ENCODE data around the gene NVL. TPM values are rescaled to one million over a fixed set of nuclear protein-coding genes. Genes with fewer than 3 reads are reported as not detected.
A peak's percentile ranks its signal among the peaks of the same experiment; 100 is the strongest.
"Not testable (repeated sequence)": the region's sequence is repeated elsewhere in the genome, so short reads cannot be mapped to it uniquely, and the experiment has no call there.

NVL gene
- total RNA-seq, 1 experiment from 2014 or later: 81.5 TPM

- no peaks in the 10 kb centered on the region for H3K27me3 Mint-ChIP-seq (ENCODE audit: insufficient read depth, unreplicated experiment)
- ChIA-PET POLR2A (interaction anchor here (0.5 to 2.4 kb wide), 5 partner anchors 9 to 1102 kb away, joined by 3 to 11 read pairs (median 5); partner anchors contain the start of genes CNIH4 and NVL), CTCF (interaction anchor here (0.6 to 1.9 kb wide), 7 partner anchors 8 to 583 kb away, joined by 3 to 12 read pairs (median 4); partner anchors contain the start of gene NVL)
- peaks cover 5% of the 10 kb centered on the region for H3K4me1 Mint-ChIP-seq (ENCODE audit: insufficient read depth, unreplicated experiment)
- peaks cover 38% of the 10 kb centered on the region for H3K9me3 Mint-ChIP-seq (ENCODE audit: unreplicated experiment)
- no peak overlapping the region for H3K4me3 Mint-ChIP-seq (ENCODE audit: unreplicated experiment)
- no TSS peak for BruUV-seq (replicated peaks)
- H3K27ac Mint-ChIP-seq (ENCODE audit: low read depth, unreplicated experiment): no peak overlapping the region
- H3K36me3 Mint-ChIP-seq (ENCODE audit: insufficient read depth, unreplicated experiment): no peaks in the 10 kb centered on the region
- TF ChIP-seq CTCF (IDR thresholded peaks at IDR 0.05; ENCODE audit: unreplicated experiment): no peak
- DNase-seq (ENCODE audit: unreplicated experiment): peak; percentile 34
- intact Hi-C loops (cut with micrococcal nuclease): no loop called here
Observed at GRCh38 chr1:224343679-224344078, 13.7 kb upstream of the NVL start.

GRCh38 chr1:224340453-224341384, 10.7 kb upstream of the NVL start:
- BruUV-seq (replicated peaks); H3K36me3 Mint-ChIP-seq (ENCODE audit: insufficient read depth, unreplicated experiment); intact Hi-C loops (cut with micrococcal nuclease); H3K27ac Mint-ChIP-seq (ENCODE audit: low read depth, unreplicated experiment); H3K4me1 Mint-ChIP-seq (ENCODE audit: insufficient read depth, unreplicated experiment); H3K27me3 Mint-ChIP-seq (ENCODE audit: insufficient read depth, unreplicated experiment): not testable (repeated sequence)
- peak; percentile 18 for DNase-seq (ENCODE audit: unreplicated experiment)
- peak overlapping the region; percentile 63 for H3K4me3 Mint-ChIP-seq (ENCODE audit: unreplicated experiment)
- ChIA-PET CTCF (interaction anchor here (0.6 kb wide), 1 partner anchor 183 kb away, joined by 3 read pairs; no protein-coding TSS in a partner anchor), POLR2A (interaction anchor here (0.6 kb wide), 1 partner anchor 11 kb away, joined by 3 read pairs; no protein-coding TSS in a partner anchor)
- peaks cover 20% of the 10 kb centered on the region for H3K9me3 Mint-ChIP-seq (ENCODE audit: unreplicated experiment)

GRCh38 chr1:224339442-224340033, 9.6 kb upstream of the NVL start:
- Mint-ChIP-seq H3K36me3 (ENCODE audit: insufficient read depth, unreplicated experiment) (no peaks in the 10 kb centered on the region), H3K27ac (ENCODE audit: low read depth, unreplicated experiment) (no peak overlapping the region), H3K9me3 (ENCODE audit: unreplicated experiment) (peaks cover 20% of the 10 kb centered on the region), H3K4me1 (ENCODE audit: insufficient read depth, unreplicated experiment) (peaks cover 5% of the 10 kb centered on the region), H3K27me3 (ENCODE audit: insufficient read depth, unreplicated experiment) (no peaks in the 10 kb centered on the region), H3K4me3 (ENCODE audit: unreplicated experiment) (no peak overlapping the region)
- BruUV-seq (replicated peaks): no TSS peak
- intact Hi-C loops (cut with micrococcal nuclease): no loop called here
- ChIA-PET CTCF (interaction anchor here (0.6 to 0.9 kb wide), 2 partner anchors 121 to 223 kb away, joined by 5 to 6 read pairs; no protein-coding TSS in a partner anchor), POLR2A (interaction anchor here (1.0 kb wide), 1 partner anchor 10 kb away, joined by 4 read pairs; the partner anchor contains the start of gene NVL)
- TF ChIP-seq CTCF (IDR thresholded peaks at IDR 0.05; ENCODE audit: unreplicated experiment): no peak
- no peak for DNase-seq (ENCODE audit: unreplicated experiment)

GRCh38 chr1:224338150-224338838, 8.3 kb upstream of the NVL start:
- Mint-ChIP-seq H3K4me1 (ENCODE audit: insufficient read depth, unreplicated experiment) (peaks cover 18% of the 10 kb centered on the region), H3K36me3 (ENCODE audit: insufficient read depth, unreplicated experiment) (no peaks in the 10 kb centered on the region), H3K9me3 (ENCODE audit: unreplicated experiment) (peaks cover 13% of the 10 kb centered on the region), H3K27me3 (ENCODE audit: insufficient read depth, unreplicated experiment) (no peaks in the 10 kb centered on the region), H3K4me3 (ENCODE audit: unreplicated experiment) (no peak overlapping the region), H3K27ac (ENCODE audit: low read depth, unreplicated experiment) (no peak overlapping the region)
- CTCF ChIA-PET: interaction anchor here (0.9 kb wide), 1 partner anchor 222 kb away, joined by 6 read pairs; no protein-coding TSS in a partner anchor
- POLR2A ChIA-PET: interaction anchor here (1.0 kb wide), 1 partner anchor 8 kb away, joined by 4 read pairs; the partner anchor contains the start of gene NVL
- TF ChIP-seq CTCF (IDR thresholded peaks at IDR 0.05; ENCODE audit: unreplicated experiment): no peak
- DNase-seq (ENCODE audit: unreplicated experiment): peak; percentile 35
- intact Hi-C loops (cut with micrococcal nuclease): no loop called here
- BruUV-seq (replicated peaks): no TSS peak
